ENCODE results near the gene CBFA2T3.
"Not testable (repeated sequence)": the region's sequence is repeated elsewhere in the genome, so short reads cannot be mapped to it uniquely, and the experiment has no call there.

Gene CBFA2T3

DNA sequence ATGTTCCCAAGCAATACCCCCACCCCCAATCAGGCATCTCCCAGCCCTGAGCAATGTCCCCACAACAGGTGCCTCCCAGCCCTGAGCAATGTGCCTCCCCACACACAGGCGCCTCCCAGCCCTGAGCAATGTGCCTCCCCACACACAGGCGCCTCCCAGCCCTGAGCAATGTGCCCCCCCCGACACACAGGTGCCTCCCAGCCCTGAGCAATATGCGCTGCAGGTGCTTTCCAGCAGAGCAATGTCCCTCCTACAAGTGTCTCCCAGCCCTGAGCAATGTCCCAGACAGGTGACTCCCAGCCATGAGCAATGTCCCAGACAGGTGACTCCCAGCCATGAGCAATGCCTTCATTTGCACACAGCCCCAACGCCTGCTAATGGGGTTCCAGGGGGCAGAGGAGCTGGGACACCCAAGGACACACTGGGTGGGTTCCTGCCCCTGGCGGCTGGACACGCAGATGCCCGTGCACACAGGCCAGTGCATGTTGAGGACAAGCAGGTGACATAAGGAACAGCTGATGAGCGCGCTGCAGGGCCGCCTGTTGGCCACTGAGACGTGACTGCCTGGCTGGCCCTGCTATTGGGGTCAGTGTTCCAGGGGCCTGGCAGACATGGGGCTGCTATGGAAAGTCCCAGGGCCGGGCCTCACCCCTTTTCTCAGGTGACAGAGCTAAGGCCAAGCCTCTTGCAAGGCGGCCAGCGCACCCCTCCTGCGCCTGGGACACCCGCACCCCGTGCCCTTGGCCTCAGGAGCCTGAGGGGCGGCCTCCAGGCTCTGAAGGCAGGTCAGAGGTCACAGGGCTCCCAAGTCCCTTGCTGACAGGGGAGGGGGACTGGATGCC, 83.7 kb downstream of the CBFA2T3 start:
- no peak for DNase-seq (ENCODE audit: low read depth in 4 of 4, low spot score in 1 of 4)

DNA sequence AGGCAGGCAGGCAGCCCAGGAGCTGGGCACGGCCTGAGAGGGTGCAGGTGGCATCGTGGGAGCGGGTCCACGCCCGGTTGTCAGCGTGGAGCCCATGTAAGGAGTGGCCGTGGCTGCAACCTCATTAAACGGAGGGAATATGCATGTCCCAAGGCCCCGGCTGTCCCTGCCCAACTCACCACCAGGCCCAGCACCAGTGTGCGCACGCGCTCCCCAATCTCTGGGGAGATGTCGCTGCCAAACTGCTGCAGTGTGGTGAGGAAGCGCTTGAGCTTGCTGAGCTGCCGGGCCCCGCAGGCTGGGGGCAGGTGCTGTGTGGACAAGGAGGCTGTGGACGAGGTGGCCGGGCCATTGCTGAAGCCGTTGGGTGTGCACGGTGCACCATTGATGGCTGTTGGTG, 84.9 kb downstream of the CBFA2T3 start:
- no peak for DNase-seq (ENCODE audit: low read depth in 4 of 4, low spot score in 1 of 4)

DNA sequence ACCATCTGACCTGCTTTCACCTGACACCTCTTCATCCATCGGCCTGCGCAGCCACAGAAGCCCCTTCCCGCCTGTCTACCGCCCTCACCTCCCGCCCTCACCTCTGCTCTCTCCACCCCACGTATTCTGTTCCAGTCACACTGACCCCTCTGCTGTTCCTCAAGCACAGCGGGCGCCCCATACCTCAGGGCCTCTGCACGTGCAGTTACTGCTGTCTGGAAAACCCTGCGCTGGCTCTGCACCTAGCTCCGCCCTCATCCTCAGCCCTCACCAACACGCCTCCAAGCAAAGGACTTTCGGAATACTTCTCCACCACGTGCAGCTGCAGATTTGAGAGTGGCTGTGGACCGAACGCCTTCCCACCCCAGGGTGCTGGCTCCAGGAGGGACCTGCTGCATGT, 85.9 kb downstream of the CBFA2T3 start:
- DNase-seq (ENCODE audit: low read depth in 4 of 4, low spot score in 1 of 4) = no peak

DNA sequence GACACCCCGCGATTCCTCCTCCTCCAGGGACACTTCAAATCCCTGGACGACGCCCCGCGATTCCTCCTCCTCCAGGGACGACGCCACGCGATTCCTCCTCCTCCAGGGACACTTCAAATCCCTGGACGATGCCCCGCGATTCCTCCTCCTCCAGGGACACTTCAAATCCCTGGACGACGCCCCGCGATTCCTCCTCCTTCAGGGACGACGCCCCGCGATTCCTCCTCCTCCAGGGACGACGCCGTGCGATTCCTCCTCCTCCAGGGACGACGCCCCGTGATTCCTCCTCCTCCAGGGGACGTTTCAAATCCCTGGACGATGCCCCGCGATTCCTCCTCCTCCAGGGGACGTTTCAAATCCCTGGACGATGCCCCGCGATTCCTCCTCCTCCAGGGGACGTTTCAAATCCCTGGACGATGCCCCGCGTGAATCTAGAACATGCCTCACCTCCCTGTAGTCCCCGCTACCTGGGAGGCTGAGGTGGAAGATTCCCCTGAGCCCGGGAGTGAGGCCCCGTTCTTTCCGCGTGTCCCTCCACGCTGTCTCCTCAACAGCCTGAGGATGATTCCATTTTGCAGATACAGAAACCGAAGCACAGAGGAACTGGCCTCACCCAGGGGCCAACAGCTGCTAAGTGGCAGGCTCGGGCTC, 87.2 kb downstream of the CBFA2T3 start:
- not testable (repeated sequence) for DNase-seq (ENCODE audit: low read depth in 4 of 4, low spot score in 1 of 4)

DNA sequence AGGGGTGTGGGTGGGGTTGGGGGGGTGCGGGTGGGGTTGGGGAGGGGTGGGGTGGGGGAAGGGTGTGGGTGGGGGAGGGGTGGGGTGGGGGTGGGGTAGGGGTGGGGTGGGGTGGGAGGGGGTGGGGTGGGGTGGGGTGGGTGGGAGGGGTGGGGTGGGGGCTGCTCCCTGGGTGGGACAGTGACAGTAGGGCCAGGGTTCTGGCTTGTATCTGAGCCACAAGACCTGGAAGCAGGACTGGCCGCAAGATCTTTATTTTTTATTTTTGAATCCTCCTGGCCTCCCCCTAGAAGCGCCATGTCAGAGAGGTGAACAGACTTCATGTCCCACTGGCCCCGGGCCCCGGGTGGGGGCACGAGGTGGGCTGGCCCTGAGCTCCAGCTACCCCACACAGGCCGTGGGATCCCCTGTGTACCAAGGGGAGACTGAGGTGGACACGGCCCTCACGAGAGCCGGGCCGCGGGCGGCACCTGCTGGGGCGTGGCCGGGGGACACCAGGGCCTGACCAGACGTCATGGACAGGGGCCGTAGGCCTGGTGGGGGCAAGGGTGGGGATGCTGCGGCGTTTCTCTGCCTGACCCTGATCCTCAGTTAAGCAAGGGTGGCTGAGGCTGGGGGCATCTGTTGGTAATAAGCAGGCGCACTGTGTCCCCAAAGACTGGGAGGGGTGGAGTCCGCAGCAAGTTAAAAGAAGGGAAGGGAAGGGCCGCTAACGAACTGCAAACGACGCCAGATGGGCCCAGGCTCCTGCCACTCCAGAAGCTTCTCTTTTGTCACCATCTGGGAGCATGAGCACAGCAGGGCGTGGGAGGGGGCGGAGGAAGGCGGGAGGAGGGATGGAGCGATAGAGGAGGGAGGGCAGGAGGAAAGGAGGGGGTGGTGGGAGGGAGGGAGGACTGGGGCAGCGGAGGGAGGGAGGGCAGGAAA, 88.3 kb downstream of the CBFA2T3 start:
- no peak for DNase-seq (ENCODE audit: low read depth in 4 of 4, low spot score in 1 of 4)

DNA sequence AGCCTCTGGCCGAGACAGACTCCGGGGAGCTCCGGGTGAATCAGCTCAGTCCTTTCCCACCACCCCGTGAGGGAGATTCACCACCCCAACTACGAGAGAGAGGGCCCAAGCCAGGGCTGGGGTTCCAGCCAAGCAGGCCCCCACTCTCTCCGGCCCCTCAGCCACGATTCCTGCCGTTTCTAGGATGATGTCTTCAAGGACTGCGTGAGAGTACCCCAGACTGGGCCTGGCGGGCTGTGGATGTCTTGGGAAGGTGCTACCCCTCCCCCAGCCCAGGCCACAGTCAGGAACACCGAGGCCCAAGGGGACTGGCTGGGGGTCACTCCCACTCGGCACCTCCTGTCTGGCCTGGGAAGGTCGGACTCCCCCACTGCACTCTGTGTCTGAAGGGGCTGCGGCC, 89.0 kb downstream of the CBFA2T3 start:
- no peak for DNase-seq (ENCODE audit: low read depth in 4 of 4, low spot score in 1 of 4)

DNA sequence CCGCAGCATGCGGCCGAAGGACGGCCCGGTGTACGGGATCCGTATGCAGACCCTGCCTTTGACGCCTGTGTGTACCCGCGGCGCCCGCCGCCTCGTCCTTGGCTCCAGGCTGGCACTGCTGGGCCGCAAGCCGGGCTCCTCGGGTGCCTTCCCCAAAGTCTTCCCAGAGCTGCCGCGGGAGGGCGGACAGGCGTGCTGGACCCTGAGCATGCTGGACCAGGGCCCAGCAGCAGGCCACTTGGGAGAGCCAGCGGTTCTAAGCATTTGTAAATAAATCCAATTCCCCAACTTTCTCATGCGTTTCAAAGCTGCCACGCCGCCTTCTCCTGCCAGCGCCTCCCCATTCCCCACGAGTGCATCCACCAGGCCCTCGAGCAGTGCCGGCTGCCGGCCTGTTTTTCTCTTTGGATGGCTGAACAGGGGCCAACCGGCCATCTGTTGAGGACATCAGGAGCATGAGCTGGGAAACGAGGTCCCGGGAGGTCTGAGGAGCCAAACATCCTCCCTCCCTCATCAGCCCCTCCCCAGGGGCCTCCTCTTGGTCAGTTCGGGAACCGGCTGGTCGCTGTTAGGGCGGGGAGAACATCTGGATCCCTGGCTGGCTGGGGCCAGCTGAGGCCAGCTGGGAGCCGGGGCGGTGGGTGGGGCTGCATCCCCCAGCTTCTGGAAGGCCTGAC, 90.0 kb downstream of the CBFA2T3 start:
- no peak for DNase-seq (ENCODE audit: low read depth in 4 of 4, low spot score in 1 of 4)

DNA sequence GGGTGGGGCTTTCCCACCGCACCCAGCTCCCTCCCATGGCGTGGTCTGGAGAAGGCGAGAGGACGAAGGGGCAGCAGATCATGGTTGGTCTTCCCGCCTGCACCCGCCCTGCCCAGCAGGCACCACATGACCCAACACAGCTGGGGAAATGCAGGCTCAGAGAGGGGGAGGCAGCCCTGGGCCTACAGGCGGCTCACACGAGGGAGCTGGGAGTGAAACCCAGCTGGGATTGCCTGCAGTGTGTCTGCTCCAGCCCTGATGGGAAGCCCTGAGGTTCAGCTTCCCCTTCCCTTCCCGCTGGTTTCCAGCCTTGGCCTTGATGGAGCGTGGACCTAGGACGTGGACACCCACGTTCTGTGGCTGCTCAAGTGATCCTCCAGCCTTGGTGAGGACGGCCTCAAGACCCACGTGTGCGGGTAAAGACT, 90.6 kb downstream of the CBFA2T3 start:
- DNase-seq (ENCODE audit: low read depth in 4 of 4, low spot score in 1 of 4) = no peak

DNA sequence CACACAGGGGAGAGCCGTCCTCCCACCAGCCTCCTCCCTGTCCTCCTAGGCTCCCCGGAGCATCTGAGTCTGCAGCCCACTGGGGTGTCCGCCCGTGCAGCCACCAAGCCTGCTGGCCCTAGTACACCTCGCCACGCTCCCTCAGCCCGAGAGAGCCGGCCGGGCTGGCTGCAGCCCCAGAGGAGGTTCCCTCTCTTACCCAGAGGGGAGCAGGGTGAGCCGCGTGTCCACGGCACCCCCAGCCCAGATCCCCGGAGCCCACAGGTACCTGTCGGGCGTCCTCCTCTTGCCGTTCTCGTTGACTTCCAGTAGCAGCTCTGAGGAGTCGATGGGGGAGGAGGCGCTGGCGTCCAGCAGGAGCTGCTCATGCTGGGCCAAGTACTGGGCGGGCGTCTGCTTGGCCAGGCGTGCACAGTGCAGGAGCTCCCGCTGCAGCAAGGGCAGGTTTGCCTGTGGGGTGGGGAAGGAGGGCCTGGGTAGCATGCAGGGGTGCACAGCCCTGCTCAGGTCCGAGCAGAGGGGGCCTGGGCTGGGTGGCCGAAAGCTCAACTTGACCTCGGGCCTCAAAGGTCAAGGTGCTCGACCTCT, 91.2 kb downstream of the CBFA2T3 start:
- no peak for DNase-seq (ENCODE audit: low read depth in 4 of 4, low spot score in 1 of 4)

DNA sequence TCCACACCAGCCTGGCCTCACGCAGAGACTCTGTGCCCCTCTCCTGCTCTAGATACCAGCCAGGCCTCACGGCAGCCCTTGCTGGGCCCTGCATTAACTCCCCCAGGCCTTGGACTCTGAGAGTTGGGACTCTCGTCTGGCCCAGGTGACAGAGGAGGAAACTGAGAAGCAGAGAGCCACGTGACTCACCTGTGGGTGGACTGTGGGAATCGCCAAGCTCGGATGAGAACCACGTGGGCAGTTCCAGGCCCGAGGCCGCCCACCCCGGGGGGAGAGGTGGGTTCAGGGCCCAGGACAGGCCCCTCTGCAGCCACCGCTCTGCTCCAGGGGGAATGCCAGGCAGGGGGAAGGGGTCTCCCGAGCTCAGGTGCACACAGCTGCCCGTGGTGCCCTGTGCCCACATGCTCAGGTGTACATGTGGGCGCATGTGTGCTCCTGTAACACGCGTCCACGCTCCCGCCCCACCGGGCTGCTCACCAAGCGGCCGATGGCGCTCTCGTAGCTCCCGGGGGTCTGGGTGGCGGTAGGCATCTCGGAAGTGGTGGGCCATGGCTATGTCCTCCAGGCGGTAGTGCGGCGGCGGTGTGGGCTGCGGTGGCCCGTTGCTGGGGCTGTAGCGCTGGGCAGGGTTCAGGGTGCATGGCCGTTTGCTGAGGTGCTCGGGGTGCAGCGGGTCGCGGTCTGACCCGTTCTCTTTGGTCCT, 92.3 kb downstream of the CBFA2T3 start:
- DNase-seq (ENCODE audit: low read depth in 4 of 4, low spot score in 1 of 4) = no peak

DNA sequence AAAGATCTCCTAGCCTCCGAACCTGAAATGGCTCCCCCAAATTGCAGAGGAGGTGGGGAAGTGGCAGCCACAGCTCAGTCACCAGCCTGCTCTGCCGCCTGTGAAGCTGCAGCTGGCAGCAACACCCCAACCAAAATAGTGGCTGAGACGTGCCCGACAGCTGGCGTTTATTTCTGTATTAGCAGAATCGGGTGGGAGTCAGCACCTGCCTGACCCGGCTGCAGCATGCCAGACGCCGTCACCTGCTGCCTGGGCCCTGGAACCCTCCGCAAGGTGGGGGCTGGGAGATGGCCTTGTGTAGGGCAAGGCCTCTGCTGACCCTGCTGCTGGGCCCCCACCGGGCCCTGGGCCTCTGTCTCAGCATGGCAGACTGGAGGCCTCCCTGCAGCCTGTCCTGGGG, 93.1 kb downstream of the CBFA2T3 start:
- DNase-seq (ENCODE audit: low read depth in 4 of 4, low spot score in 1 of 4) = no peak

DNA sequence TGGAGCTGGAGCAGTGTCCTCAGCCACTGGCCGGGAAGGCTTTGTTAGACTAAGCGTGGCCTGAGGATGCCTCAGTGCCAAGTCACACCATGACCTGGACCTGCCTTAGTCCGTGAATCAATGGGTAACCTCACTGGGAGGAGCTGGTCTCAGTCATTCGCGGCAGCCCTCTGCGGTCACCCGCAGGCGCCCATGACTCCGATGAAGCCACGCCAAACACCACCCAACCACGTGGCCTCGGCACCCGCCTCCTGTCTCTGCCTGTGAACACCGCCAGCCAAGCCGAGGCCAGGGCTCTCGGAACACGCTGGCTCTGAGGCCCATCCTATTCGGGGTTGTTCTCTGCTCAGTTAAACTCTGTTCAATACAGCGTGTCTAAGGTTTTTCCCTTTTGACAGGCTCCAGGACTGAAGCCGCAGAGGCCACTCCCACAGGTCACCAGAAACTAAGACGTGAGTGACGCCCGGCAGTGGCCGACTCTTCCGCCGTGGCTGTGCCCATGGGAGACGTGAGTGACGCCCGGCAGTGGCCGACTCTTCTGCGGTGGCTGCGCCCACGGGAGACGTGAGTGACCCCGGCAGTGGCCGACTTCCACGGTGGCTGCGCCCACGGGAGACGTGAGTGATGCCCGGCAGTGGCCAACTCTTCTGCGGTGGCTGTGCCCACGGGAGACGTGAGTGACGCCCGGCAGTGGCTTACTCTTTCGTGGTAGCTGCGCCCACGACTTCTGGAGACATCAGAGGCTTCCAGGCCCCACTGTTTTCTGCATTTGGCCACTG, 93.7 kb downstream of the CBFA2T3 start:
- DNase-seq (ENCODE audit: low read depth in 4 of 4, low spot score in 1 of 4) = no peak

DNA sequence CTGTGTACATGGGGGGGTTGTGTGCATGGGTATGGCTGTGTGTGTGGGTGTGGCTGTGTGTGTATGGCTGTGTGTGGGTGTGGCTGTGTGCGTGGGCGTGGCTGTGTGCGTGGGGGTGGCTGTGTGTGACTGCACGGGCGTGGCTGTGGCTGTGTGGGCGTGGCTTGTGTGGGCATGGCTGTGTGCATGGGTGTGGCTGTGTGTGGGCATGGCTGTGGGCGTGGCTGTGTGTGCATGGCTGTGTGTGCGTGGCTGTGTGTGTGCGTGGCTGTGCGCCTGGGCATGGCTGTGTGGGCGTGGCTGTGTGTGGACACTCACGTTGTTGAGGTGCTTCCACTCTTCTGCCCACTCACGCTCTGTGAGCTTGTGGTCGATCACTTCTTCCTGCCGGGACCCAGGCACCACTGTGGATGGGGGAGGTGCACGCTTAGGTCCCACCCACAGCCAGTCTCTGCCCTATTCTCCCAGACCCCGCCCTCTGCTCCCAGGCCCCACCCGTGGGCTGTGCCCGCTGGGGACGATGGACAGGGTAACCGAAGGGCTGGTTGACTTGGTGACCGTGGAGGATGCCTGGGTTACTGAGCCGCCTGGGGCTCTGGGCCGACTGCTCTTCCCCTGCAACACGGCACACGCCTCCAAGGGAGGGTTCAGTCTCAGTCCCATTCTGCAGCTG, 94.5 kb downstream of the CBFA2T3 start:
- no peak for DNase-seq (ENCODE audit: low read depth in 4 of 4, low spot score in 1 of 4)

DNA sequence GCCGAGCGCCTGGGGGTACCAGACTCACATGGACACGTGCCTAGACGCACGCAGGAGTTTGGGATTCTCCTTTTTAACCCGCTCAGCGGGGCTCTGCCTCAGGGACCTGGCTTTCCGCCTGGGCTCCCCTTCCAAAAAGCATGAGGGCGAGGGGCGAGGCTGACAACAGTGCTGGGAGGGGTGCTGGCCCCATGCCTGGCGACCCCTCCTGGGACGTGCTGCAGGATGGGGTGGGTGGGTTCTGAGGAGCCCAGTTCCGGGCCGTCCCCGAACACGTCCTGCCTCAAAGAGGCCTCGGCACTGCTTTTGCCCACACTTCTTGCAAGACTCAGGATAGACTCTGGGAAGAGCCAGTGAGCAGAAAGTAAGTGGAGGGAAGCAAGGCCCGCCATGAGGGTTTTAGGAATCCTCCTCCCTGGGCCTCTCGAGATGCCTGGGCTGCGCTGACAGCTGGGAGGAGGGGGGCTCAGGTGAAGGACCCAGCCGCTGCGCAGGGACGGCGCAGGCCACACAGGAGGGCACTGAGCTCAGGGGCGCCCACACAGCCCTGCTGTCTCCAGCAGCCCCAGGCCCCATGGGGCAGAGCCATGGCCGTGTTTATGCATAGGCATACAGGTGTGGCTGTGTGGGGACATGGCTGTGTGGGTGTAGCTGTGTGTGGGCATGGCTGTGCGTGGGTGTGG, 95.2 kb downstream of the CBFA2T3 start:
- no peak for DNase-seq (ENCODE audit: low read depth in 4 of 4, low spot score in 1 of 4)

DNA sequence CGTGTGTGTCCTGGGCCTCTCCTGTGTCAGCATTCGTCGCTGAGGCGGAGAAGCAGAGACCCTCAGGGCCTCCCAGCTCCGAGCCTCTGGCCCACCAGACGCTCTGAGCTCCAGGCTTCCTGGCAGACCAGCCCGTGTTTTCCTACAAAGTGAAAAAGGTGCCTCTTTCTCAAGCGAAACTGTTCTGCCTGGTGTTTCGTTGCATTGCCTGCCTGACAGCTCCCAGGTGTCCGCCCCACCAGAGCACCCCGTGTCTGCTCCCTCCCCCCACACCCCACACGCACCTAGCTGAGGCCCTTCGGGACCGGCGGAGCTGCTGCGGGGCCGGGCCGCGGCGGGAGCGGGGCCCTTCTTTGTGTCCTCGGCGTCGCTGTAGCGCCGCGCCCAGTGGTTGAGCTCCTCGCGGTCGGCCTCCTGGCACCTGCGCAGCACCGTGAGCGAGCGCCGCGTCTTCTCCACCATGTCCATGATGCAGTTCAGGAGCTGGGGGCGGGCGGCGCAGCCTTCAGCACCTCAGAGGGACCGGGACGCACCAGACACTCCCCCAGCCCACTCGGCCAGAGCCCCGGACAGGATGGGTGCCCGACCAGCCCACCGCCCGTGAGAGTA, 95.9 kb downstream of the CBFA2T3 start:
- DNase-seq (ENCODE audit: low read depth in 4 of 4, low spot score in 1 of 4) = no peak

DNA sequence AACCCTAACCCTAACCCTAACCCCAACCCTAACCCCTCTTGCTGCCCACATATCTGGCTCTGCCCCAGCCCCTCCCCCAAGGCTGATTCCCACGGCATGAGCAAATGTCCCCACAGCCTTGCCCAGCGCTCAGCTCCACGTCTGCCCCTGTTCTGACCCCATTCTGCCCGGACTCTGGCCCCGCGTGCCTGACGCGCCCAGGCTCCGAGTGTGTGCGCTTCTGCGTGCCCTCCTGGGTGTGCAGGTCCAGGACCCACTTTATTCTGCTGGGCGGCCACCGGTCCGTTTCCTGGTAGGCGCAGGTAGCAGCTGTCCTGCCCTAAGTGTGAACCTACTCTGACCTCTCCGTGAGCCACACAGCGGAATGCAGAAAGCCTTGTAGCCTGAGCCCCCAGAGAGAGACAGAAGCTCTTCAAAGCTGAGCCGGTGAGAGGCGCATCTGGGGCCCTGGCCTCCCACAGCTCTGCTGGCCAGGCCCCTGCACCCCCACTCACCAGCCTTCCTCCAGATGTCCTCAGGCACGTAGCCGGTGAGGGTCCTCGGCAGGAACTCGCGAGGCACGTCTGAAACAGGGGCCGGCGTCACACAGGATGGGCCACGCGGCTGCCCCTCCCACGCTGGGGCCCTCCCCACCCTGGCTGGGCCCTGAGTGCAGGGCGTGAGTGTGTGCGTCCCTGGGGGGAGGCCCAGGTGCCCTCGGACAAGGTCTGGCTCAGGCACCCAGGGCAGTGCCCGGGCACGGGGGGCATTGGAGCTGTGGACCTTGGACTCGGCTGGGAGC, 96.6 kb downstream of the CBFA2T3 start:
- no peak for DNase-seq (ENCODE audit: low read depth in 4 of 4, low spot score in 1 of 4)

DNA sequence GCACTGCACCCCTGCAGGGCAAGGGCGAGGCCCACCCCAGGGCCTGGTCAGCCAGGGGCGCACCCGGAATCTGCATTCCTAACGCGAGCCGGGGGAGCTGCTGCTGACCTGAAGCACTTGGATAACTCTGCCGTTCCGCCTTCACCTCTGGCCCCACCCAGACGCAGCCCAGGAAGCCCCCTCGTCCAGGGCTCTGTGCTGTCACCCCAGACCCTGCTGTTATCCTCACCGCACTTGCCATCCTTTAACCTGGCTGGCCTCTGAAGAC, 97.3 kb downstream of the CBFA2T3 start:
- no peak for DNase-seq (ENCODE audit: low read depth in 4 of 4, low spot score in 1 of 4)

Measured in stimulated activated CD4-positive, alpha-beta T cell treated with anti-CD3 and anti-CD28 coated beads, Interleukin-1b, Interleukin-23, amount 100 ng/mL, for 24 hours (primary cell).